IPS-20b (cell line): ENCODE measurements around the gene CYP11A1.

ENCODE experiments used
- H3K27ac ChIP-seq: one replicate; pipeline ENCODE4 v1.5.1; 2013; ENCODE audit warnings: low read length
- H3K27me3 ChIP-seq: 2 replicates; pipeline ENCODE4 v1.6.1; 2013; ENCODE audit warnings: mild to moderate bottlenecking, low read length, inconsistent platforms; ENCODE audit not compliant: insufficient read depth
- H3K36me3 ChIP-seq: 2 replicates; pipeline ENCODE4 v1.6.1; 2013; ENCODE audit warnings: low read depth, mild to moderate bottlenecking, inconsistent platforms, low read length, moderate library complexity; ENCODE audit not compliant: insufficient read depth
- H3K4me1 ChIP-seq: 2 replicates; pipeline ENCODE4 v1.6.1; 2013; ENCODE audit warnings: mild to moderate bottlenecking, control low read depth, inconsistent platforms, low read length, moderate library complexity; ENCODE audit not compliant: insufficient read depth
- H3K4me3 ChIP-seq: 2 replicates; pipeline ENCODE4 v1.5.1; 2013; ENCODE audit warnings: mild to moderate bottlenecking, low read length, inconsistent platforms
- H3K9ac ChIP-seq: 2 replicates; pipeline ENCODE4 v1.6.1; 2013; ENCODE audit warnings: low read depth, mild to moderate bottlenecking, inconsistent platforms, low read length, moderate library complexity
- H3K9me3 ChIP-seq: 2 replicates; pipeline ENCODE4 v1.6.1; 2013; ENCODE audit warnings: mild to moderate bottlenecking, low read depth, low read length, inconsistent platforms; ENCODE audit not compliant: insufficient read depth

Gene CYP11A1

DNA sequence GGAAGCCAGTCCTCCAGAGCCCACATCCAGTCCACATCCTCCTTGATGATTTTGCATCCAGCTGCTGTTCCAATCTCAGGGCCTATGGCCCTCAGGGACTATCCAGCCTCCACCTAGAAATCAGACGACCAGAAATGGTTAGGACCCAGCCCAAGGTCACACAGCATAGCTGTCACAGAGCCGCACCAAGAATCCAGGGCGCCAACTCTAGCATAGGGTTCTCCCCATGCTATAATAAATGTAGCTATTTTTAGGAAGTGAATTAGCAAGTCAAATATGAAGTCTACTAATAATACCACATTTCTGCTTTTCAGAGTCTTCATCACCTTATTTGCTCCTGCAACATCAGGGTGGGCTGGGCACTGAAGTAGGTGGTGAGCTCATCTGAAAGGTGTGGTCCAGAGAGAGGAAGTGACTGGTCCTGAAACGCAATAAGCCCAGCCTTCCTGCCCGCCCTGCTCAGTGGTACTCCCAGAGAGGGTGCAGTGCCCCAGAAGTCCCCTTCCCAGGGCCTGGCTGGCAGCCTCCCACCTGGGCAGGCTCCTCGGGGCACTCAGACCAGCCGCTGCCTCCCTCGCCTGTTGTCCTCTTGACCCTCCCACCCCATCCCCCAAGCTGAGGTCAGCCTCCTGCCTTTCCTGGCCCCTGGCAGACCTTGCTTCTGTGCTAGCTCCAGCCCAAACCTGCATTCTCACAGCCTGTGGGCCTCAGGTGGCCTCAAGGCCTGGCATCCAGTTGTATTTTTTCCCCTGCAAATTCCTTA lies 17.6 kb upstream of the CYP11A1 start:
- Histone ChIP-seq H3K27ac (no peak overlapping the region), H3K36me3 (no peaks in the 10 kb centered on the region), H3K9ac (no peak overlapping the region), H3K4me3 (no peak overlapping the region), H3K4me1 (peaks cover 8% of the 10 kb centered on the region; the same call in 1 of the 2 replicates), H3K9me3 (no peaks in the 10 kb centered on the region), H3K27me3 (no peaks in the 10 kb centered on the region)

DNA sequence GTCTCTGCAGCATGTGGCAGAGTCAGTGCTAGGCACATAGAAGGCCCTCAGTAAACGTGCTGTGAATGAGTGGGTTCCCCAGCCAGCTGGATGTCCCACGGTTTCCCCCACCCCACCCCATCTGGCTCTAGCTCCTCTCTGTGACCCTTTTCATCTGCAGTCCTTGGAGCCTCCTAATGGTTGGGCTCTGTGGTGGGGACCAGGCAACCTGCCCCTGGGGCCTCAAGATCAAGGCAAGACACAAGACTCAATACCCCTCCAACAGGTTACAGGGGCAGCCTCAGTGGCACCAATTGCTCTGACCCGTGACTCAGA lies 17.1 kb upstream of the CYP11A1 start:
- no peak overlapping the region for H3K4me3 ChIP-seq
- no peak overlapping the region for H3K9ac ChIP-seq
- no peaks in the 10 kb centered on the region for H3K36me3 ChIP-seq
- H3K27ac ChIP-seq: no peak overlapping the region
- H3K4me1 ChIP-seq: peaks cover 8% of the 10 kb centered on the region; the same call in 1 of the 2 replicates
- H3K27me3 ChIP-seq: no peaks in the 10 kb centered on the region
- H3K9me3 ChIP-seq: no peaks in the 10 kb centered on the region

DNA sequence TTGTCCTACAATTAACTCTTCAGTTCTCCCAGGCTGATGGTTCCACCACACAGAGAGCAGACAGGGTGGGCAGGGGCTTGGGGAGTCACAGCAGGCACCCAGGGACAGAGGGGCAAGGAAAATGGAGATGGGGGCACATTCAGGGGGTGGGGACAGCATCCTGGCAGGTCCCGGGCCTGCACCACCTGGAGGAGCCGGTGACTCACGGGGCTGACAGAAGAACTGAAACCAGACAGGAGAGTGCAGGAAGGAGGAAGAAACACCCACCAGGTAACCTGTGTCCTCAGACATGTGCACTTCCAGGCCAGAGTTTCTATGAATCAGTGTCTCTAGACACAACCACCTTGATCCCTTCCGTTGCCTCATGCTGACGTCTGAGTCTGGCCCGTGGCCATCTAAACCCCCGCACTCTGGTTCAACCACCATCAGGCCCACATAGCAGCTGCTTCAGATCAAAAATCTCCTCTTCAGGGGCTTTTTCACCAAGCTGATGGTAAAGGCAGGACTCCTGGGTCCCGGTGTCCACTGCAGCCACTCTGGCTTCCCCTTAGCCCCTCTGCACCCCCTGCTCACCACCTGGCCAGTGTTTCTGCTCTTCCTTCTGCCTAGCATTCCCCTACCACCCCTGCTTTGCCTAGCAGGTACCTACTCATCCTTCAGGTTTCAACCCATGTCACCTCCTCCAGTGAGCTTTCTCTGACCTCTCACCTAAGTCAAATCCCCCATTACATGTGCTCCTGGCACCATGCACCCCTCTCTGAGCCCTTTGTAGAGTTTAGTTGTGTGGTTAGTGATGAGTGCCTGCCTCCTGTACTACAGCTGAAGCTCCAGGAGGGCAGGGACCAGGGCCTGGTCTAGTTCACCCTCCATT lies 16.5 kb upstream of the CYP11A1 start:
- Histone ChIP-seq H3K9ac (no peak overlapping the region), H3K36me3 (no peaks in the 10 kb centered on the region), H3K4me1 (peaks cover 8% of the 10 kb centered on the region; the same call in 1 of the 2 replicates), H3K4me3 (no peak overlapping the region), H3K27me3 (no peaks in the 10 kb centered on the region), H3K9me3 (no peaks in the 10 kb centered on the region), H3K27ac (no peak overlapping the region)

DNA sequence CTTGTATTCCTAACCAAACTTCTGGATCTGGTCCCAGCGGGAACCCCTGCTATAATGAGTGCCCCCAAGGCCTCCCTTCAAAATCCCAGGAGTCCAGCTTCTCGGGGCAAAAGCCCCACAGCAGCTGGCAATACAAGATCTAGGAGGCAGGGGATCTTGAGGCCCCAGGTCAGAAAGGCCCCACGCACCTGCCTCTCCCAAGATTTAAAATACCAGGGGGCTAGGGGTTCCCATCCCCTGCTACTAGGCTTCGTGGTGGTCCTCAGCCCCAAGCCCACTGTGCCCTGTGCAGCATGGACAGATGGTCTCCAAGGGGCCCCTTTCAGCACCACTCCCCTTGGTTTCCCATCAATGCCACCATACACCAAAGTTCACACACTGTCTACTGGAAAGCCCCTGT lies 15.8 kb upstream of the CYP11A1 start:
- no peaks in the 10 kb centered on the region for H3K27me3 ChIP-seq
- H3K4me1 ChIP-seq: peaks cover 8% of the 10 kb centered on the region; the same call in 1 of the 2 replicates
- no peak overlapping the region for H3K4me3 ChIP-seq
- H3K9ac ChIP-seq: no peak overlapping the region
- no peaks in the 10 kb centered on the region for H3K9me3 ChIP-seq
- H3K36me3 ChIP-seq: no peaks in the 10 kb centered on the region
- no peak overlapping the region for H3K27ac ChIP-seq

DNA sequence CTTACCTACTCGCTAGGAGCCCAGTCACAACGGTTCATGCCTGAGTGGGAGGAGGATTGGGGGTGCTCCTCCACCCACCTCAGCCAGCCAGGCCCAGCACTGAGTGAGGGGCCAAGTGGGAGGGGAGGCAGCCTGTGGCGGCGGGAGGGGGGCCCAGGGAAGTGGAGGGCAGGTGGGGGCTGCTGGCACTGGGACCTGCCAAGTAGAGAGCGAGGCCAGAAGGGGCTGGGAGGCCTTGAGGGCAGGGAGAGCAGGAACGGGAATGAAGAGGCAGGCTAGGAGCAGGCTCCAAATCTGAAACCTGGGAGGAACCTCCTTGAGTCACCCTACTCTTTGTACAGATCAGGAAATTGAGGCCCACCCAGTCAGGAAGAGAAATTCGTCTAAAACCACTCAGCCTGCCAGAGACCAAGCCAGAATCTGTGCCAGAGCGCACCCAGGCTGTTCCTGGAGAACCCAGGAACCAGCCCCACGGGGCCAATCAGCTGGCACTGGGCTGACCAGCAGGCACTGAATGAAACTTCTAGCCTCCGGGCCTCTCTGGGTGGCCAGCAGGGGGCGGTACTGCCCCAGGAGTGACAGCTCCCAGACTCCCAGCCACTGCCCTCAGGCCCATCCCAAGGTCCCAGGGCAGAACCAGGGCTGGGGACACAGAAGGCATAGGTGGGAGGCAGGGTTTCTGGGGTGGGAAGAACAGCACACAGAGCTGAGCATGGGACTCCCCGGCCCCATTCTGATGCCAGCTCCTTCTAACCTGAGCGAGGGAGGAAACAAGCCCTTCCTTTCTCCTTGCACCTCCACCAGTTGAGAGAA lies 14.8 kb upstream of the CYP11A1 start:
- Histone ChIP-seq H3K27me3 (no peaks in the 10 kb centered on the region), H3K36me3 (no peaks in the 10 kb centered on the region), H3K9ac (no peak overlapping the region), H3K4me1 (peaks cover 8% of the 10 kb centered on the region; the same call in 1 of the 2 replicates), H3K4me3 (no peak overlapping the region), H3K27ac (no peak overlapping the region), H3K9me3 (no peaks in the 10 kb centered on the region)

DNA sequence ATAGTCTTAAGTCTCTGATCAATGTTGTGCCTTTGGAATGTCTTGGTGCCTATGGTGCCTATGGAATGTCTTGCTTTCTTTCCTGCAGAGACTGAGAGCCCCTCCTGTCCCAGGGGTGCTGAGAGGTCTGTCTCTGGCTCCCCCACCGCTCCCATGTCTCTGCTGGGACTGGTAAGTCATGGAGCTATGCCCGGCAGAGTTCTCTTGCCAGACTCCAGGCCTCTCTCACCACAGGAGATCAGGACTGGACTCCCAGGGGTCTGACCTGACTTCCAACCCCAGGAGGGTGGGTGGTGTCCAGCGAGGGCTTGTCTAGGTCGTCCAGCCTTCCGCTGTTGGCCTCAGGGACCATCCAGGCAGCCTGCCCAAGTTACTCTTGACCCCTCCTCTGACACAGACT lies 14.0 kb upstream of the CYP11A1 start:
- Histone ChIP-seq H3K27ac (no peak overlapping the region), H3K9ac (no peak overlapping the region), H3K4me3 (no peak overlapping the region), H3K4me1 (peaks cover 8% of the 10 kb centered on the region; the same call in 1 of the 2 replicates), H3K27me3 (no peaks in the 10 kb centered on the region), H3K9me3 (no peaks in the 10 kb centered on the region), H3K36me3 (no peaks in the 10 kb centered on the region)

DNA sequence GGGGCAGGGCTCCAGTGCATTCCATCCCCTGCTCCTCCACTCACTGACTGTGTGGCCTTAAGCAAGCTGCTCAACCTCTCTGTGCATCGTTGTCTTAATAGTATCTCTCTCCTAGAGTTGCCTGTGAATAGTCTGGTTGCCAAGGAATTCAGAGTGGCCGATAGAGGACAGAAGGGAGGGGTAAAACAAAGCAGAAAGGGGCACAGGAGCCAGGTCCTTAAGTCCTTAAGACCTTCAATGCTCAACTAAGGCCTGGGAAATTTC lies 13.7 kb upstream of the CYP11A1 start:
- H3K9ac ChIP-seq: no peak overlapping the region
- peaks cover 8% of the 10 kb centered on the region; the same call in 1 of the 2 replicates for H3K4me1 ChIP-seq
- H3K9me3 ChIP-seq: no peaks in the 10 kb centered on the region
- H3K36me3 ChIP-seq: no peaks in the 10 kb centered on the region
- no peak overlapping the region for H3K4me3 ChIP-seq
- H3K27me3 ChIP-seq: no peaks in the 10 kb centered on the region
- H3K27ac ChIP-seq: no peak overlapping the region

DNA sequence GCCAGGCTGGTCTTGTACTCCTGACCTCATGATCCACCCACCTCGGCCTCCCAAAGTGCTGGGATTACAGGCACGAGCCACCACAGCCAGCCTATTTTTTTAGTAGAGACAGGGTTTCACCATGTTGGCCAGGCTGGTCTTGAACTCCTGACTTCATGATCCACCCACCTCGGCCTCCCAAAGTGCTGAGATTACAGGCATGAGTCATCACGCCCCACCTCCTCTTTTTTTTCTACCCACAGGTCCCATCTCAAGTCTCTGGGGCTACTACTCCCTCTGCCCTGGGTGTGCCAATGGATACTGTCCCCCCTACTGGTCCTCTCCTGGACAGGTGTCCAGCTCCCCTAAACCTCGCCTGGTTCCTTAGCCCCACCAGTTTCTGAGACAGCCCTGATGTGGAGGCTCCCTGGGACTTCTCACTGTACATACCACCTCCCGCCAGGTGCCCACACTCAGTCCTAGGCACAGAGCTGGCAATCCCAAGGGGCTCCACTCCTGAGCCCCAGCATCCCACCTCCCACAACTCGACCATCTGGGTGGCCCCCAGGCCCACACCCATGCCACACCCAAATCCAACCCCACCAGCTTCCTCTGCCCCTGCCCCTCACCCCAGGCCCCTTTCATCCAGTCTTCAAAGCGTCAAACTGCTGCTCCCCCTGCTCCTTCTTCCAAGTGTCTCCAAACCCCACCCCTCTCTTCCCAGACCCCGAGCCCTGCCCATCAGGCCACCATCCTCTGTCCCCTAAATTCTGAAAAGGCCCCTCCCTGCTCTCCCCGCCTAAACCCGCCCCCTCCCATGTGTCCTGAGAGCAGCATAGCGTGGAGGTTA lies 13.1 kb upstream of the CYP11A1 start:
- no peak overlapping the region for H3K27ac ChIP-seq
- H3K4me3 ChIP-seq: no peak overlapping the region
- H3K9me3 ChIP-seq: no peaks in the 10 kb centered on the region
- no peak overlapping the region for H3K9ac ChIP-seq
- H3K36me3 ChIP-seq: no peaks in the 10 kb centered on the region
- H3K4me1 ChIP-seq: 0 out of 2 replicates have a peak, but pooled peaks cover 5% of the 10 kb centered on the region
- H3K27me3 ChIP-seq: no peaks in the 10 kb centered on the region

DNA sequence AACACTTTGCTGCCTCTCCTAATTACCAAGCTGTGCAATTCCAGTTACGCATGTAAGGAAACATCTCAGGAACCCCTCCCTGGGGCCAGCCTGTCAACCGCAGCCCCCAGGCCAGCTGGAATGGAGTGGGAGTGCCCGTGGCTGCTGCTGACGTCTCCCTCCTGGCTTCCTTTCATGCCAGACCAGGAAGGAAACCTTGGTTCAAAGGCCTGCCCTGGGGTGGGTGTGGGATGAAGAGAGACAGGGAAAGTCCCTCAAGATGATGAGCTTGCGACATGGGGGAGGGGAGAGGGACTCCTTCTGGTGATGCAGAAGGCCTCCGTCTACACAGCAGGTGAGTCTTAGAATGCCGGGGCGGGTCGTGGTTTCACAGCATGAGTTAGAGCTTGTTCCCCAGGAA lies 11.4 kb upstream of the CYP11A1 start:
- H3K36me3 ChIP-seq: no peaks in the 10 kb centered on the region
- no peak overlapping the region for H3K27ac ChIP-seq
- H3K9ac ChIP-seq: no peak overlapping the region
- peaks cover 5% of the 10 kb centered on the region; the same call in 1 of the 2 replicates for H3K4me1 ChIP-seq
- no peaks in the 10 kb centered on the region for H3K9me3 ChIP-seq
- peaks cover 5% of the 10 kb centered on the region; the same call in 1 of the 2 replicates for H3K27me3 ChIP-seq
- no peak overlapping the region for H3K4me3 ChIP-seq

DNA sequence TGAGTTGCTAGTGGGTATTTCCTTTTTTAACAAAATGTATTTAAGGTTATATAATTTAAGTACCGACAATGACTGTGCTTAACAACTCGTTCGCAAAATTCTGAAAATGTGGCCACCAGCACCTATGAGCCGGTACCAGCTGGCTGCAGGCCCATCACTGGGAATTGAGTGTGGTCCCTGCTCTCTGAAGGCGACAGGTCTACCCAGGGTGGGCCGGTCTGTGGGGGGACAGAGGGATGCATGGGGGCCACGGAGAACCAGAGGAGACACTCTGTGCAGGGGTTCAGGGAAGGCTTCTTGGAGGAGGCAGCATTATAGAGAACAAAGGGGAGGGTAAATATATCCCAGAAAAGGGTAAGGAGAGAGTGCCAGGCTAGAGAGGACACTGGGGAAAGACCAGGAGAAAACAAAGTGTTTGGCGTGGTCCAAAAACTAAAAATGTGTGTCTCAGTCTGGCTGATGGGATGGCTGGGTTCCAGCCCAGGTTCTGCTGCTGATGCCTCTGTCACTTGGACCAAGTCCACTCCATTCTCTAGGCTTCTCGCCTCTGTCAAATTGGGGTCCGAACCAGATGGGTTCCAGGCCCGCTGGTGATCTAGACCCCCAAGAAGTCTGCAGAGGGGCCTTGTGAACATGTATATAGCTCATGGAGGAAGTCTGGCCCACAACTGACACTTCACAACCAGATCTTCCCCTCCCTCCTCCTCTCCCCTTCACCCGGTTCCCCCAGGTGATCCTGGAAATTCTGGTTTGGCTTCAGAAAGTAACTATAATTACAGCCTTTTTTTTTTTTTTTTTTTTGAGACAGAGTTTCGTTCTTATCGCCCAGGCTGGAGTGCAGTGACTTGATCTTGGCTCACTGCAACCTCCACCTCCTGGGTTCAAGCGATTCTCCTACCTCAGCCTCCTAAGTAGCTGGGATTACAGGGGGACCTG lies 10.7 kb upstream of the CYP11A1 start:
- peaks cover 5% of the 10 kb centered on the region; the same call in 1 of the 2 replicates for H3K4me1 ChIP-seq
- H3K27ac ChIP-seq: no peak overlapping the region
- no peak overlapping the region for H3K4me3 ChIP-seq
- no peak overlapping the region for H3K9ac ChIP-seq
- H3K9me3 ChIP-seq: no peaks in the 10 kb centered on the region
- H3K27me3 ChIP-seq: peaks cover 11% of the 10 kb centered on the region; the same call in 1 of the 2 replicates
- H3K36me3 ChIP-seq: no peaks in the 10 kb centered on the region
